Lung (tissue), 12 donors: ENCODE measurements around the gene ERBB3. TPM values are rescaled to one million over a fixed set of nuclear protein-coding genes. Genes with fewer than 3 reads are reported as not detected.

Experiments used
- ATAC-seq: fragments of 200-7000 bp; cut with Tn5 transposase; one replicate; pipeline ENCODE4 v1.9.1; 2020; ENCODE audit warnings: moderate number of reproducible peaks; ENCODE audit not compliant: insufficient read depth, low FRiP score
- DNase-seq, 3 donors: peaks; one replicate each; pipeline ENCODE4 v3.0.0-alpha.2; 2013 to 2017
- H3K27ac ChIP-seq, 2 donors: one replicate each; pipeline ENCODE4 v1.5.1; 2013; ENCODE audit warnings: mild to moderate bottlenecking in 2 of 2, moderate library complexity in 2 of 2, control low read depth in 1 of 2, inconsistent platforms in 1 of 2, low read depth in 1 of 2, low read length in 1 of 2
- H3K27me3 ChIP-seq, 3 donors: one replicate each; pipeline ENCODE4 v1.5.1; 2013; ENCODE audit warnings: low read length in 2 of 3; ENCODE audit not compliant: control insufficient read depth in 3 of 3, insufficient read depth in 3 of 3
- H3K36me3 ChIP-seq, 4 donors: one replicate each; pipeline ENCODE4 v1.5.1; 2013; ENCODE audit warnings: low read length in 4 of 4, mild to moderate bottlenecking in 1 of 4, moderate library complexity in 1 of 4; ENCODE audit not compliant: control insufficient read depth in 4 of 4, insufficient read depth in 4 of 4
- H3K4me1 ChIP-seq, 5 donors: one replicate each; pipeline ENCODE4 v1.5.1; 2013; ENCODE audit warnings: low read length in 5 of 5, mild to moderate bottlenecking in 2 of 5, moderate library complexity in 1 of 5; ENCODE audit not compliant: control insufficient read depth in 5 of 5, insufficient read depth in 5 of 5
- H3K4me3 ChIP-seq: one replicate; pipeline ENCODE4 v1.5.1; 2013; ENCODE audit warnings: mild to moderate bottlenecking, control low read depth, moderate library complexity
- H3K9ac ChIP-seq, 2 donors: one replicate each; pipeline ENCODE4 v1.5.1; 2013; ENCODE audit warnings: low read length in 2 of 2, control low read depth in 1 of 2; ENCODE audit not compliant: insufficient read depth in 1 of 2
- H3K9me3 ChIP-seq, 4 donors: one replicate each; pipeline ENCODE4 v1.5.1; 2013; ENCODE audit warnings: low read length in 3 of 4, mild to moderate bottlenecking in 1 of 4, moderate library complexity in 1 of 4; ENCODE audit not compliant: control insufficient read depth in 4 of 4, insufficient read depth in 3 of 4
- WGBS, 2 donors: extraction: QIAGEN DNeasy Blood & Tissue Kit; methylation state at CpG; one replicate each; pipeline ENCODE4 v1.1.7; 2013; 5-methylcytosine and 5-hydroxymethylcytosine counted together
- polyA plus RNA-seq, 2 donors: library from polyadenylated mRNA; stranded (reverse); fragments of 200-250 nt; gene quantifications; one replicate each; pipeline ENCODE4 v1.2.1, GENCODE V29; 2013
- total RNA-seq, 2 donors: library from RNA; depleted of rRNA in 1 of 2; stranded (reverse); fragments of >200 nt in 1 of 2; gene quantifications; one replicate each; pipeline ENCODE4 v1.2.1, GENCODE V29; 2014 to 2021
- TF ChIP-seq, protein P1 (sequence below): IDR thresholded peaks from 2 replicates; pipeline ENCODE4 v1.5.1; 2012; ENCODE audit warnings: mild to moderate bottlenecking; ENCODE audit errors: control extremely low read depth, extremely low read depth
- donor health status: control.
- donor health status: control.
- donor health status: Bipolar disorder and iron deficiency.
- donor health status: healthy.
- donor health status: DM: yes; HTN: yes; CAD: no.

ERBB3 gene
- total and polyA plus RNA-seq, 4 donors = 31.4 to 191 (median 60.1) TPM

DNA sequence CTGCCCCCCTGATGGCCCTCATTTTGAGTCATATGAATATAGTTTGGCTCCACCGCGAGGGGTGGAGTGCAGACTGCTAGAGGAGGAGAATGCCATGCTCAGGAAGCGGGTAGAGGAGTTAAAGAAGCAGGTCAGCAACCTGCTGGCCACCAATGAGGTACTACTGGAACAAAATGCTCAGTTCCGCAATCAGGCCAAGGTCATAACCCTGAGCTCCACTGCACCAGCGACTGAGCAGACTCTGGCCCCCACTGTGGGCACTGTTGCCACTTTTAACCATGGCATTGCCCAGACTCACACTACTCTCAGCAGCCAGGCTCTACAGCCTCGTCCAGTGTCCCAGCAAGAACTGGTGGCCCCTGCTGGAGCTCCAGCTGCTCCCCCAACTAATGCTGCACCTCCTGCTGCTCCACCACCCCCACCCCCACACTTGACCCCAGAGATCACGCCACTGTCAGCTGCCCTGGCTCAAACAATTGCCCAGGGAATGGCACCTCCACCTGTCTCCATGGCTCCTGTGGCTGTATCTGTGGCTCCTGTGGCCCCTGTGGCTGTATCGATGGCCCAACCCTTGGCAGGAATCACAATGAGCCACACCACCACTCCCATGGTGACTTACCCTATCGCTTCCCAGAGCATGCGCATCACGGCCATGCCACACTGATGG is 41.4 kb downstream of the ERBB3 start:
- Histone ChIP-seq H3K9ac (no peak overlapping the region), H3K4me1 (peaks cover 0 to 28% (median 10%) of the 10 kb centered on the region in 5 donors), H3K4me3 (no peak overlapping the region), H3K27me3 (no peaks in the 10 kb centered on the region), H3K36me3 (peaks cover 5 to 16% (median 8%) of the 10 kb centered on the region in 4 donors), H3K9me3 (no peaks in the 10 kb centered on the region), H3K27ac (no peak overlapping the region)
- 92 to 96% methylated on average over 11 of the region's 11 CpGs for WGBS, 2 donors
- TF ChIP-seq, protein P1, sequence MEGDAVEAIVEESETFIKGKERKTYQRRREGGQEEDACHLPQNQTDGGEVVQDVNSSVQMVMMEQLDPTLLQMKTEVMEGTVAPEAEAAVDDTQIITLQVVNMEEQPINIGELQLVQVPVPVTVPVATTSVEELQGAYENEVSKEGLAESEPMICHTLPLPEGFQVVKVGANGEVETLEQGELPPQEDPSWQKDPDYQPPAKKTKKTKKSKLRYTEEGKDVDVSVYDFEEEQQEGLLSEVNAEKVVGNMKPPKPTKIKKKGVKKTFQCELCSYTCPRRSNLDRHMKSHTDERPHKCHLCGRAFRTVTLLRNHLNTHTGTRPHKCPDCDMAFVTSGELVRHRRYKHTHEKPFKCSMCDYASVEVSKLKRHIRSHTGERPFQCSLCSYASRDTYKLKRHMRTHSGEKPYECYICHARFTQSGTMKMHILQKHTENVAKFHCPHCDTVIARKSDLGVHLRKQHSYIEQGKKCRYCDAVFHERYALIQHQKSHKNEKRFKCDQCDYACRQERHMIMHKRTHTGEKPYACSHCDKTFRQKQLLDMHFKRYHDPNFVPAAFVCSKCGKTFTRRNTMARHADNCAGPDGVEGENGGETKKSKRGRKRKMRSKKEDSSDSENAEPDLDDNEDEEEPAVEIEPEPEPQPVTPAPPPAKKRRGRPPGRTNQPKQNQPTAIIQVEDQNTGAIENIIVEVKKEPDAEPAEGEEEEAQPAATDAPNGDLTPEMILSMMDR = no peak
- DNase-seq (no peak), ATAC-seq (no peak)

- Histone ChIP-seq H3K27ac (no peak overlapping the region), H3K9ac (no peak overlapping the region)
- 88 to 93% methylated on average over 2 of the region's 2 CpGs for WGBS, 2 donors
Measured at GRCh38 chr12:56122637-56123036, 42.7 kb downstream of the ERBB3 start.

GRCh38 chr12:56124133-56124532 is 44.2 kb downstream of the ERBB3 start:
- DNase-seq (no peak), ATAC-seq (no peak)
- Histone ChIP-seq H3K36me3 (peaks cover 0 to 16% (median 7%) of the 10 kb centered on the region in 4 donors), H3K27ac (no peak overlapping the region), H3K9ac (no peak overlapping the region), H3K27me3 (no peaks in the 10 kb centered on the region), H3K4me1 (peaks cover 0 to 29% (median 18%) of the 10 kb centered on the region in 5 donors), H3K9me3 (no peaks in the 10 kb centered on the region), H3K4me3 (no peak overlapping the region)
- TF ChIP-seq, protein P1 = no peak
- 67 to 73% methylated on average over 4 of the region's 4 CpGs for WGBS, 2 donors

More at GRCh38 chr12:56122637-56123036, 42.7 kb downstream of the ERBB3 start:
- TF ChIP-seq, protein P1 = no peak
- no peak for DNase-seq
- H3K27me3 ChIP-seq = no peaks in the 10 kb centered on the region
- no peaks in the 10 kb centered on the region for H3K9me3 ChIP-seq
- H3K4me3 ChIP-seq = no peak overlapping the region
- peaks cover 0 to 39% (median 18%) of the 10 kb centered on the region in 5 donors for H3K4me1 ChIP-seq
- peaks cover 0 to 16% (median 7%) of the 10 kb centered on the region in 4 donors for H3K36me3 ChIP-seq
- no peak for ATAC-seq
